Heart left ventricle (tissue), 16 donors: ENCODE measurements around the gene MED4. TPM values are rescaled to one million over a fixed set of nuclear protein-coding genes. Genes with fewer than 3 reads are reported as not detected.

Experiments used
- ATAC-seq, 4 donors: fragments of 200-7000 bp; cut with Tn5 transposase; one replicate each; pipeline ENCODE4 v1.9.1; 2020 to 2022; ENCODE audit warnings: moderate library complexity in 4 of 4, mild to moderate bottlenecking in 3 of 4, moderate number of reproducible peaks in 1 of 4
- DNase-seq, 5 donors: peaks; one replicate each; pipeline ENCODE4 v3.0.0-alpha.2; 2020
- H3K27ac ChIP-seq, 12 donors: fragments of 200-600 bp; sonication (generic) in 4 of 12; one replicate each; pipeline versions ENCODE4 v1.5.0 to v1.8.0; 2016 to 2022; ENCODE audit warnings: mild to moderate bottlenecking in 2 of 12
- H3K27me3 ChIP-seq, 9 donors: fragments of 200-600 bp; sonication (generic) in 2 of 9; one replicate each; pipeline versions ENCODE4 v1.5.1 to v1.8.0; 2016 to 2022; ENCODE audit warnings: mild to moderate bottlenecking in 3 of 9
- H3K36me3 ChIP-seq, 9 donors: fragments of 200-600 bp; sonication (generic) in 2 of 9; one replicate each; pipeline versions ENCODE4 v1.5.0 to v1.8.0; 2018 to 2022; ENCODE audit warnings: mild to moderate bottlenecking in 2 of 9
- H3K4me1 ChIP-seq, 12 donors: fragments of 200-600 bp; sonication (generic) in 4 of 12; one replicate each; pipeline versions ENCODE4 v1.5.0 to v1.8.0; 2016 to 2022; ENCODE audit warnings: mild to moderate bottlenecking in 3 of 12
- H3K4me3 ChIP-seq, 12 donors: fragments of 200-600 bp; sonication (generic) in 4 of 12; one replicate each; pipeline versions ENCODE4 v1.5.0 to v1.8.0; 2017 to 2022; ENCODE audit warnings: mild to moderate bottlenecking in 9 of 12, moderate library complexity in 4 of 12
- H3K9me3 ChIP-seq, 12 donors: fragments of 200-600 bp; sonication (generic) in 4 of 12; one replicate each; pipeline versions ENCODE4 v1.5.0 to v1.8.0; 2016 to 2022; ENCODE audit warnings: mild to moderate bottlenecking in 1 of 12
- CTCF ChIP-seq, 12 donors: fragments of 200-600 bp; sonication (generic) in 4 of 12; IDR thresholded peaks; one replicate each; pipeline versions ENCODE4 v1.5.0 to v1.8.0; 2018 to 2022; ENCODE audit warnings: antibody characterized with exemption in 12 of 12, mild to moderate bottlenecking in 5 of 12
- POLR2A ChIP-seq, 2 donors: fragments of 450-650 bp; IDR thresholded peaks; one replicate each; pipeline ENCODE4 v1.6.1; 2017; ENCODE audit warnings: antibody characterized with exemption in 2 of 2, mild to moderate bottlenecking in 2 of 2, moderate library complexity in 2 of 2
- WGBS, 4 donors: extraction: QIAGEN DNeasy Blood & Tissue Kit in 2 of 4; methylation state at CpG; one replicate each; pipeline versions ENCODE4 v1.1.5 to v1.1.7; 2013 to 2018; 5-methylcytosine and 5-hydroxymethylcytosine counted together
- intact Hi-C, 10 donors: fragments of 100-400 bp; cut with DNase I; formaldehyde crosslinking; loops; one replicate each; pipeline versions ENCODE4 v1.11.1 to v1.14.2; 2022
- polyA plus RNA-seq, 2 donors: library from polyadenylated mRNA; stranded (reverse); fragments of 200-250 nt; gene quantifications; one replicate each; pipeline ENCODE4 v1.2.3, GENCODE V29; 2013
- total RNA-seq, 9 donors: library from RNA; depleted of rRNA in 2 of 9; stranded (reverse); fragments of >200 nt in 2 of 9; fragmentation: NEBNext Ultra II Directional in 3 of 9; extraction: Animal tissue kit (Norgen Biotek cat#: 25700) in 3 of 9; gene quantifications; one replicate each; pipeline versions ENCODE4 v1.1.0 to v1.2.4, GENCODE V29; 2016 to 2023
- donor health status: ischemic (EF 13 %, LVEDD 7.1; RV severe dilation, severe dysfunction).
- donor health status: healthy with polysubstance abuse.
- donor health status: DM: no; HTN: yes; CAD: no.
- donor health status: DM: no; HTN: no; CAD: no.
- donor health status: ischemic (EF 25% LVEDD 6.9; RV normal size, moderate dysfunction).
- donor health status: ischemic (EF 25% LVEDD 5.7; RV mildly dilated, moderate dysfunction).
- donor health status: healthy.
- donor health status: DM: yes; HTN: yes; CAD: no.
- donor health status: ischemic (EF 35%, LVEDD 5.7; RV mildly dilated, moderate dysfunction).
- donor health status: nonischemic (EF 11% LVEDD 7.7; RV severe dilation, severe dysfunction).
- donor health status: DM: yes; HTN: yes; CAD: no.
- donor health status: PGD.
- donor health status: ischemic (EF 29% LVEDD 5.4; RV normal size, mild dysfunction).
- donor health status: nonischemic (EF 23%, LVEDD 6.1; RV moderate dilation, normal function).

The MED4 gene
- total and polyA plus RNA-seq, 11 donors = 24.9 to 50.6 (median 48.9) TPM

DNA sequence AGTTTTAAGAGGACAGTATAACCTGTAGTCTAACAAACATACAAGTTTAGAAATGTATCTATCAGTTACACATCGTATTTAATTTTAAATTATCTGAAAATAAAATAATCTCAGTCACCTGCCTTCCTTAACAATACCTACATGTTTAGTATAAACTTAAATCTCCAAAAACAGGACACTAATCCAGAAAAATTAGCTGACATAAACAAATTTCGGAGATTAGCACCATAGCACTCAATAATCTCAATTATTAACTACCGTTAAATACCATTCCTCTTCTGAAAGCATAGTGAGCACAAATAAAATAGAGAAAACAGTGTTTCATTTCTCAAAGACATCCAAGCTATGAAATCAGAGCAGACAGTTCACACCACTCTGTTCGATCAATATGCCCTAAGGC is 13.2 kb downstream of the MED4 start:
- Histone ChIP-seq H3K27me3 (no peaks in the 10 kb centered on the region), H3K27ac (no peak overlapping the region), H3K9me3 (no peaks in the 10 kb centered on the region), H3K36me3 (peaks cover 0 to 99% (median 95%) of the 10 kb centered on the region in 9 donors), H3K4me1 (no peaks in the 10 kb centered on the region), H3K4me3 (no peak overlapping the region)
- intact Hi-C loops = no loop called here
- ATAC-seq (no peak), DNase-seq (no peak)
- 85 to 97% (median 94%) methylated on average over 4 of the region's 4 CpGs for WGBS, 4 donors
- TF ChIP-seq POLR2A (IDR thresholded peaks at IDR 0.05) = no peak
- no peak for TF ChIP-seq CTCF (IDR thresholded peaks at IDR 0.05)

DNA sequence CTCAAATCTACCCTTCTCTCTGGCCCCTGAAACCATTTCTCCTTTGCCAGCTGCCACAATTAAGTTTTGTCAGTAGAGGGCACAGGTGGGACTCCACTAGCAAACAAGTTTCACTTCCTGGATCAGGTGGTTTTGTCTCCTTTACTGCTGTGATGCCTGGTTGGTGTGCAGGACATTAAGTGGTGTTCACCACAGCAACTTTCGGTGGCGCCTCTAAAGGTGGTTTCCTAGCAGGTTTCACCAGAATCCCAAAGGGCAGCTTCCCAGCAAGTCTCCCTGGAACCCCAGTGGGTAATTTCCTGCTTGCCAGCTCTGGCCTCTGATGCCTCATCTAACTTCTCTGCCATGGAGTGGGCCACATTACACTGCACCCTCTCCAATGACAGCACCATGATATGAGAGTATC is 16.6 kb downstream of the MED4 start:
- no peak overlapping the region for H3K4me3 ChIP-seq
- H3K27ac ChIP-seq = no peak overlapping the region
- H3K9me3 ChIP-seq = peaks cover 0 to 3% (median 0%) of the 10 kb centered on the region in 12 donors
- peak in 5 of 12 donors; percentile 10 to 23 (median 13) for TF ChIP-seq CTCF (IDR thresholded peaks at IDR 0.05)
- no peak for TF ChIP-seq POLR2A (IDR thresholded peaks at IDR 0.05)
- WGBS, 4 donors = 46 to 50% (median 49%) methylated on average over 2 of the region's 2 CpGs
- no peaks in the 10 kb centered on the region for H3K27me3 ChIP-seq
- H3K4me1 ChIP-seq = no peaks in the 10 kb centered on the region
- ATAC-seq (no peak), DNase-seq (no peak)
- intact Hi-C loops = no loop called here
- peaks cover 0 to 100% (median 97%) of the 10 kb centered on the region in 9 donors for H3K36me3 ChIP-seq

DNA sequence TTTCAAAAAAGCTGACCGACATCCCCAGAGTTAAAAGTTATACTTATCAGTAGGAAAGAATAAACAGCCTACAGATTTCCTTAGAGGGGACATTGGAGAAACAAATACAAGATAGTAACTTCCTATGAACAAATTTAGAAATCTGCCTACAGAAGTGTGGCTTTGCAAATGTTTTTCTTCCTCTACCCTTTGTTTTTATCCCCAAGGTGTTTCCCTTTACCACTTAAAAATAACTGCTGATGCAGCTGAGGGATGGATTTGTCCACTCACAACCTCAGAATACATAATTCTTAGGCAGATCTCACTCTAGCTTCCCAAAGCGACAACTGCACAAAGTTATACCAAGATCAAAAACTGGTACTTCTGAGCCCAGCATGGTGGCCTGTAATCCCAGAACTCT is 20.9 kb downstream of the MED4 start:
- H3K27ac ChIP-seq = no peak overlapping the region
- peaks cover 0 to 40% (median 20%) of the 10 kb centered on the region in 12 donors for H3K9me3 ChIP-seq
- H3K4me1 ChIP-seq = no peaks in the 10 kb centered on the region
- peaks cover 2 to 99% (median 84%) of the 10 kb centered on the region in 9 donors for H3K36me3 ChIP-seq
- ATAC-seq (no peak), DNase-seq (no peak)
- 81 to 84% (median 83%) methylated on average over 2 of the region's 2 CpGs for WGBS, 4 donors
- intact Hi-C loops = no loop called here
- TF ChIP-seq CTCF (IDR thresholded peaks at IDR 0.05) (no peak), POLR2A (IDR thresholded peaks at IDR 0.05) (no peak)
- H3K4me3 ChIP-seq = no peak overlapping the region
- H3K27me3 ChIP-seq = no peaks in the 10 kb centered on the region

GRCh38 chr13:48072787-48073186 is 22.1 kb downstream of the MED4 start:
- intact Hi-C loops = no loop called here
- Histone ChIP-seq H3K4me1 (no peaks in the 10 kb centered on the region), H3K27me3 (no peaks in the 10 kb centered on the region), H3K27ac (no peak overlapping the region), H3K4me3 (no peak overlapping the region), H3K36me3 (peaks cover 2 to 99% (median 81%) of the 10 kb centered on the region in 9 donors), H3K9me3 (peaks cover 0 to 50% (median 23%) of the 10 kb centered on the region in 12 donors)
- no peak for ATAC-seq
- DNase-seq = no peak
- TF ChIP-seq POLR2A (IDR thresholded peaks at IDR 0.05) = no peak
- no peak for TF ChIP-seq CTCF (IDR thresholded peaks at IDR 0.05)
- WGBS, 4 donors = 97 to 100% (median 99%) methylated on average over 2 of the region's 2 CpGs
